GM03348 (cell line): Measurements from ENCODE around the gene UPF3B.
"Not testable (repeated sequence)": the region's sequence is repeated elsewhere in the genome, so short reads cannot be mapped to it uniquely, and the experiment has no call there.

ENCODE experiments used
- DNase-seq: peaks from one replicate; pipeline ENCODE4 v3.0.0; 2012; ENCODE audit warnings: low spot score

UPF3B gene

GRCh38 chrX:119852382-119853353, at the start of gene UPF3B:
Gene UPF3B (minus strand): TSS chrX:119852963. CDS start chrX:119852928, 35 bp downstream.
- DNase-seq = peak; percentile 95

- no peak for DNase-seq
These were observed 48.2 kb upstream of the UPF3B start for GRCh38 chrX:119900976-119901375.

- DNase-seq = no peak
These were observed 46.4 kb upstream of the UPF3B start for GRCh38 chrX:119899125-119899524.

- DNase-seq = no peak
These were observed 43.1 kb upstream of the UPF3B start, which contains the start of gene AKAP14 for GRCh38 chrX:119895843-119896326. Gene AKAP14 (plus strand): TSS chrX:119895893. CDS start chrX:119903224, 7,331 bp downstream.

DNA sequence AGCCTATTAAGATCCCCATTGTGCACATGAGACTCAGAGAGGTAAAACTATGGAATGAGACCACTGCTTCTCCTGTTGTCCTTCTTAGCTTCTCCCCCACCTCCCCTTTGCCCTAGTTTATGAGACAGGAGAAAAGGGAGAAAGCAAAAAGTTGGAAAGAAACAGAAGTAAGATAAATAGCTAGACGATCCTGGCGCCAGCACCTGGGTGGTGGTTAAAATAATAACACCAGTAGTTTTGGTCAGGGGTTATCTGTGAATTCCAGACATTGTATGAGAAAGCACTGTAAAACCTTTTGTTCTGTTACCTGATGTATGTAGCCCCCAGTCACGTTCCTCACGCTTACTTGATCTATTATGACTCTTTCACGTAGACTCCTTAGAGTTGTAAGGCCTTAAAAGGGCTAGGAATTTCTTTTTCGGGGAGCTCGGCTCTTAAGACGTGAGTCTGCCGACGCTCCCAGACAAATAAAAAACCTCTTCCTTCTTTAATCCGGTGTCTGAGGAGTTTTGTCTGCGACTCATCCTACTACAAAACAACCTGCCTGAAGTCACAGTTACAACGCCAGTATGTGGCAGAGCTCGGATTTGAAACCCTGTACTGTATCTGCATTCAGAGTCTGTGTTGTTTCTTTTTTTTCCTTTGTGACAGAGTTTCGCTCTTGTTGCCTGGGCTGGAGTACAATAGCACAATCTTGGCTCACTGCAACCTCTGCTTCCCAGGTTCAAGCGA, 39.4 kb upstream of the UPF3B start:
- DNase-seq = not testable (repeated sequence)

- DNase-seq = not testable (repeated sequence)
These were observed 37.9 kb upstream of the UPF3B start for GRCh38 chrX:119890626-119891025.

DNA sequence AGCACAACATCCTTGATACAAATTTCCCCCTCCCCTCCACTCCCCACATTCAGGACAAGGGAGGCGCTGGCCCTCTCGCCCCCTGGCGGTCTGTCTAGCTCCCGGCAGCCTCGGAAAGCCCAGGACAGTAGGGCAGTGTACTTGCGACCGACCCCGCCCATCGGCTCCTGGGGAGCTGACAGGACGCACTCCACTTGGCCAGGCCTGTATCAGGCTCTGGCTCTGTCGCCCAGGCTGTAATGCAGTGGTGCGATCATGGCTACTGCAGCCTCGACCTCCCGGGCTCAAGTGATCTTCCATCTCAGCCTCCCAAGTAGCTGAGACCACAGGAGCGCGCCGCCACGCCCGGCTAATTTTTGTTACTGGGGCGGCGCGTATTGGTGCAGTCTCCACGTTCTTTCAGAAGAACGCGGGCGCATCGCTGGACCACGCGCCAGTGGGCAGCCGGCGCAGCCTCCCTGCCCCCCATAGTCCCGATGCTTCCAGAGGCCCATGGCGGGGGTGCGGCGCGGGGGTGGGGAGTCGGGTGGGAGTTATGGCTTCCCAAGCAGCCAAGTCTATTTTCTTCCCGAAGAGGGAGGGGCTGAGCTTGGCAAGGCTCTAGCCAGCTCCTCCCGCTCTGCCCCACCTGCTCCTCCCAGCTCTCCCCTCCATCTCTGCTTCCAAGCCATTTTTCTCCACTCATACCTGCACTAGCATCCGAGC, 35.1 kb upstream of the UPF3B start:
- peak; percentile 70 for DNase-seq

GRCh38 chrX:119885554-119886428, 33.0 kb upstream of the UPF3B start:
- DNase-seq = no peak

DNA sequence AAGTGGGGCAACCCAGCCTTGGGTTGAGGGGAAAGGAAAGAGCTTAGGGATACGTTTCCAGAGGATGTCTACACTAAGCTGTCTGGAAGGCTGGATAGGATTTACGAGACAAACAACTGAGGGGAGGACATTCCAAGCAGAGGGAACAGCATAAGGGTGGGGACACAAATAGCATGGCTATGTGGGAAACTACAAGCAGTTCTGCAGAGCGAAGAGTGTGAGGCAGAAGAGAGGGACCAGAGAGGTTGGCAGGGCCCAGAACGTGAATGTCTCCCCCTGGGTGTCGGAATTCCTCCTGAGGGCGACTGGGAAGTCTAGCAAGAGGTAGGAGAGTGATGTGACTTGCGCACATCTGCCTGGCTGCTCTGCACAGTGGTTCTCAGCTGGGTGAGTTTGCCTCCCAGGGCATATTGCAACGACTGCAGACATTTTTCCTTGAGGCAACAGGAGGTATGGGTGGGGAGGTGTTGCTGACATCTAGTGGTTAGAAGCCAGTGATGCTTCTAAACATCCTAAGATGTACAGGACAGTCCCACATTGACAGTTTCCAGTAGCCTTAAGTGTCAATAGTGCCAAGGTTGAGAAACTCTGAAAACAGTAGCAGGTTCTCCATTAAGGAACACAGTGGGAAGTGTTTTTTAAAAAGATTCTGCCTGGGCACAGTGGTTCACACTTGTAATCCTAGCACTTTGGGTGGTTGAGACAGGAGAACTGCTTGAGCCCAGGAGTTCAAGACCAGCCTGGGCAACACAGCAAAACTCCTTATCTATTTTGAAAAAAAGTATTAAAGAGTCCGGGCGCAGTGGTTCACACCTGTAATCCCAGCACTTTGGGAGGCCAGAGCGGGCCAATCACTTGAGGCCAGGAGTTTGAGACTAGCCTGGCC, 28.0 kb upstream of the UPF3B start:
- DNase-seq = peak; percentile 74

GRCh38 chrX:119880076-119880475, 27.3 kb upstream of the UPF3B start:
- no peak for DNase-seq

- no peak for DNase-seq
These were observed 26.0 kb upstream of the UPF3B start for GRCh38 chrX:119878740-119879139.

DNA sequence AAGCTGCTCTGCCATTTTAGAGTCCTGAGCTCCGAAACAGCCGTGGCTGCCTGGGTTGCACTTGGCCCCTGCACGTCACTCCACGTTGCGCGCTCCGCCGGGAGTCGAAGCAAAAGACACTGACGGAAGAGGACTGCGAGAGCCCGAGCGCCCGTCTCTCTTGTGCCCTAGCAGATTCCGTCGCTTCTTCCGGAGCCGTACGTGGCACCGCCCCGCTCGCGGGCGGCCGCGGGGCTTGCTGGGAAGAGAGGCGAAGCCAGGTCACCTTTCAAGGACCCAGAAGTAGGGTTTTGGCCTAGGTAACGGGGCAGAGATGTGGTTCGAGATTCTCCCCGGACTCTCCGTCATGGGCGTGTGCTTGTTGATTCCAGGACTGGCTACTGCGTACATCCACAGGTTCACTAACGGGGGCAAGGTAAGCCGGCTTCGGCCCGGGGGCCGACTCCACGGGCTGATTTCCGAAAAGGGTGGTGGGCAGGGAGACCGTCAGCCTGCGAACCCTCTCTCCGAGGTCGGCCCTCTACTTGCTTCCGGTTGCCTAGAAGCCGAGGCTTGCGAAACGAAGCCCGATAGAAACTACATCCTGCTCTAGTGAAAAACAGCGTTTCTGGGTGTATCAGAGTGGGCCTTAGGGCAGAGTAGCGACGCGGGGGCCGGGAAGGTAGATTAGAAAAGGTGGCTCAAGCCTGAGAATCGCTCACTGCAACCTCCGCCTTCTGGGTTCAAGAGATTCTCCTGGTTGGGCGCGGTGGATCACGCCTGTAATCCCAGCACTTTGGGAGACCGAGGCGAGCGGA, 19.0 kb upstream of the UPF3B start, which contains the start of the genes NDUFA1 and RNF113A:
Gene NDUFA1, plus strand, starts transcription at position 234 of the 797 bp plus-strand sequence. Its CDS starts 80 bp downstream, at position 314.
Gene RNF113A, minus strand, starts transcription at position 135 of the 797 bp plus-strand sequence. Its CDS starts 120 bp downstream, at position 15.
- peak; percentile 85 for DNase-seq

DNA sequence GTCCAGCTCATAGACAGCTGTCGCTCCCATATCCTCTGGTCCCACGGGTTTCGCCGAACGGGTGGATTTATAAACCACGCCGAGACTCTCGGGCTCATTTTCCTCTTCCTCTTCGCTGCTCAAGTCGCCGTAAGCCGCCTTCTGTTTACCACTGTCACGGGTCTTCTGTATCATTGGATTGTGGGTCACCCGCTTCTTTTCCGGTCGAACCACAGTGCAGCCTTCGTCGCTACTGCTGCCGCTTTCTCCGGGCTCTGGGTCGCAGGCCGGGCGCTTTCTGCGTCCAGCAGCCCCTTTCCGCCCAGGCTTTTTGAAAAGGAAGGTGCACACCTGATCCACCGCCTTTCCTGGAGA, 18.5 kb upstream of the UPF3B start:
- no peak for DNase-seq

DNA sequence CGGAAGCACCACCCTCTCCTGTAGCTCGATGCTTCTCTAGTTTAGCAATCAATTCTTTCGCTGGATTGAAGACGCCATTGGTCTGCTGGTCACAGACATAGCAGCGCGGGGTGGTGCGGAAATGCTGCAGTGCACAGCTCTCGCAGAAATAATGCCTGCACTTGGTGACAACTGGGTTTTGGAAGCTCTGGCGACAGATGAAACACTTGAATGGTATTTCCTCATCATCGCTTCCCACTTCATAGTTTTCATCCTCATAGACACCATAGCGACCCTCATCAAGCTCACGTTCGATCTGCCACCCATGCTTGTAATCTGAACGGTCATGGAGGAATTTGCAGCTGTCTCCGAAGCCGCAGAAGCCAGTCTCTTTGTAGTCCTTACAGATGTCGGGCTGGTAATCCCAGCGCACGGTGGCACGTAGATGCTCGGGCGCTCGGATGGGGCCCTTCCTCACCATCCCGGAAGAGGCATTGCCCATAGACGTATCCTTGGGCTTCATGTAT, 17.9 kb upstream of the UPF3B start:
- peak; percentile 29 for DNase-seq

- DNase-seq = no peak
These were observed 681 bp upstream of the UPF3B start for GRCh38 chrX:119853444-119853843.

GRCh38 chrX:119833905-119834304, 18.9 kb downstream of the UPF3B start:
- DNase-seq = no peak

GRCh38 chrX:119828446-119828845, 24.3 kb downstream of the UPF3B start:
- no peak for DNase-seq

DNA sequence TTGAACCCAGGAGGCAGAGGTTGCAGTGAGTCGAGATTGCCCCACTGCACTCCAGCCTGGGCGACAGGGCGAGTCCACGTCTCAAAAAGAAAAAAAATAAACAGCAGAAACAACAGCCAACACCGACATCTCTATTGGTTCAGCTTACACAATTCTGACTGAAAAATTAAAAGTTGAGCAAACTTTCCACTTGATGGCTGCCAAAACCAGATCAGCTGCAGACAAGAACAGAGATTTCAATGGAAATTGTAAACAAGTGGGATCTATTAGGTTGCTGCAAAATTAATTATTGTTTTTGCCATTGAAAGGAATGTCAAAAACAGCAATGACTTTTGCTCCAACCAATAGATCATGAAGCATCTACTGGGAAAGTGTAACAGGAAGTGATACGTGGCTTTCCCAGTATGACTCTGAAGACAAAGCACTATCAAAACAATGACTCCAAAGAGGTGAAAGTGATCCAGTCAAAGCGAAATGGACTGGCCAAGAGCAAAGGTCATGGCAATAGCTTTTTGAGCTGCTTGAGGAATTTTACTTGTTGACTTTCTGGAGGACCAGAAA, 26.3 kb downstream of the UPF3B start:
- DNase-seq = peak; percentile 5
